Measurements from ENCODE around the gene SLC41A1.

Gene SLC41A1

GRCh38 chr1:205843036-205843859 is 30.2 kb upstream of the SLC41A1 start:
- H3K9me3 ChIP-seq (ENCODE audit: low read depth, low read length) = no peaks in the 10 kb centered on the region
- no peak overlapping the region for H3K4me3 ChIP-seq
- H3K36me3 ChIP-seq (ENCODE audit: insufficient read depth, low read length) = no peaks in the 10 kb centered on the region
- no peak for DNase-seq (ENCODE audit: low read depth, low spot score)
- no peak overlapping the region for H3K27ac ChIP-seq
- TF ChIP-seq POLR2AphosphoS5 (IDR thresholded peaks at IDR 0.05; ENCODE audit: borderline replicate concordance, low read depth, low read length) (no peak), FOXP2 (optimal IDR thresholded peaks at IDR 0.05; ENCODE audit: control extremely low read depth, extremely low read length, insufficient read depth) (no peak), EZH2 (IDR thresholded peaks at IDR 0.05) (no peak)
- no peak overlapping the region for H3K9ac ChIP-seq (ENCODE audit: insufficient read length)

GRCh38 chr1:205842229-205842628 is 29.2 kb upstream of the SLC41A1 start:
- no peaks in the 10 kb centered on the region for H3K9me3 ChIP-seq (ENCODE audit: low read depth, low read length)
- H3K9ac ChIP-seq (ENCODE audit: insufficient read length) = no peak overlapping the region
- DNase-seq (ENCODE audit: low read depth, low spot score) = no peak
- no peak for TF ChIP-seq FOXP2 (optimal IDR thresholded peaks at IDR 0.05; ENCODE audit: control extremely low read depth, extremely low read length, insufficient read depth)
- TF ChIP-seq POLR2AphosphoS5 (IDR thresholded peaks at IDR 0.05; ENCODE audit: borderline replicate concordance, low read depth, low read length) = no peak
- TF ChIP-seq EZH2 (IDR thresholded peaks at IDR 0.05) = no peak
- no peak overlapping the region for H3K27ac ChIP-seq
- no peaks in the 10 kb centered on the region for H3K36me3 ChIP-seq (ENCODE audit: insufficient read depth, low read length)
- no peak overlapping the region for H3K4me3 ChIP-seq

- Histone ChIP-seq H3K4me3 (no peak overlapping the region), H3K27ac (no peak overlapping the region), H3K9ac (ENCODE audit: insufficient read length) (no peak overlapping the region), H3K36me3 (ENCODE audit: insufficient read depth, low read length) (no peaks in the 10 kb centered on the region), H3K9me3 (ENCODE audit: low read depth, low read length) (no peaks in the 10 kb centered on the region)
- no peak for TF ChIP-seq FOXP2 (optimal IDR thresholded peaks at IDR 0.05; ENCODE audit: control extremely low read depth, extremely low read length, insufficient read depth)
- TF ChIP-seq EZH2 (IDR thresholded peaks at IDR 0.05) = no peak
- TF ChIP-seq POLR2AphosphoS5 (IDR thresholded peaks at IDR 0.05; ENCODE audit: borderline replicate concordance, low read depth, low read length) = no peak
- no peak for DNase-seq (ENCODE audit: low read depth, low spot score)
Measured at GRCh38 chr1:205840146-205840923, 27.3 kb upstream of the SLC41A1 start.

- Histone ChIP-seq H3K36me3 (ENCODE audit: insufficient read depth, low read length) (no peaks in the 10 kb centered on the region), H3K27ac (no peak overlapping the region), H3K4me3 (no peak overlapping the region), H3K9ac (ENCODE audit: insufficient read length) (no peak overlapping the region), H3K9me3 (ENCODE audit: low read depth, low read length) (no peaks in the 10 kb centered on the region)
- no peak for TF ChIP-seq EZH2 (IDR thresholded peaks at IDR 0.05)
- TF ChIP-seq FOXP2 (optimal IDR thresholded peaks at IDR 0.05; ENCODE audit: control extremely low read depth, extremely low read length, insufficient read depth) = no peak
- TF ChIP-seq POLR2AphosphoS5 (IDR thresholded peaks at IDR 0.05; ENCODE audit: borderline replicate concordance, low read depth, low read length) = no peak
- no peak for DNase-seq (ENCODE audit: low read depth, low spot score)
Measured at GRCh38 chr1:205837382-205837970, 24.5 kb upstream of the SLC41A1 start.

GRCh38 chr1:205834751-205835150 is 21.8 kb upstream of the SLC41A1 start:
- TF ChIP-seq EZH2 (IDR thresholded peaks at IDR 0.05) = no peak
- no peak for TF ChIP-seq POLR2AphosphoS5 (IDR thresholded peaks at IDR 0.05; ENCODE audit: borderline replicate concordance, low read depth, low read length)
- TF ChIP-seq FOXP2 (optimal IDR thresholded peaks at IDR 0.05; ENCODE audit: control extremely low read depth, extremely low read length, insufficient read depth) = no peak
- no peaks in the 10 kb centered on the region for H3K9me3 ChIP-seq (ENCODE audit: low read depth, low read length)
- H3K27ac ChIP-seq = no peak overlapping the region
- H3K4me3 ChIP-seq = no peak overlapping the region
- DNase-seq (ENCODE audit: low read depth, low spot score) = no peak
- H3K9ac ChIP-seq (ENCODE audit: insufficient read length) = no peak overlapping the region
- H3K36me3 ChIP-seq (ENCODE audit: insufficient read depth, low read length) = no peaks in the 10 kb centered on the region

GRCh38 chr1:205832326-205832751 is 19.3 kb upstream of the SLC41A1 start:
- H3K9ac ChIP-seq (ENCODE audit: insufficient read length) = no peak overlapping the region
- DNase-seq (ENCODE audit: low read depth, low spot score) = no peak
- no peaks in the 10 kb centered on the region for H3K9me3 ChIP-seq (ENCODE audit: low read depth, low read length)
- TF ChIP-seq FOXP2 (optimal IDR thresholded peaks at IDR 0.05; ENCODE audit: control extremely low read depth, extremely low read length, insufficient read depth) = no peak
- TF ChIP-seq EZH2 (IDR thresholded peaks at IDR 0.05) = no peak
- no peak for TF ChIP-seq POLR2AphosphoS5 (IDR thresholded peaks at IDR 0.05; ENCODE audit: borderline replicate concordance, low read depth, low read length)
- no peak overlapping the region for H3K4me3 ChIP-seq
- no peaks in the 10 kb centered on the region for H3K36me3 ChIP-seq (ENCODE audit: insufficient read depth, low read length)
- H3K27ac ChIP-seq = no peak overlapping the region

- Histone ChIP-seq H3K9ac (ENCODE audit: insufficient read length) (no peak overlapping the region), H3K36me3 (ENCODE audit: insufficient read depth, low read length) (no peaks in the 10 kb centered on the region), H3K27ac (no peak overlapping the region), H3K9me3 (ENCODE audit: low read depth, low read length) (no peaks in the 10 kb centered on the region), H3K4me3 (no peak overlapping the region)
- no peak for TF ChIP-seq EZH2 (IDR thresholded peaks at IDR 0.05)
- no peak for TF ChIP-seq FOXP2 (optimal IDR thresholded peaks at IDR 0.05; ENCODE audit: control extremely low read depth, extremely low read length, insufficient read depth)
- no peak for TF ChIP-seq POLR2AphosphoS5 (IDR thresholded peaks at IDR 0.05; ENCODE audit: borderline replicate concordance, low read depth, low read length)
- no peak for DNase-seq (ENCODE audit: low read depth, low spot score)
Measured at GRCh38 chr1:205827623-205828022, 14.6 kb upstream of the SLC41A1 start.

- no peak for DNase-seq (ENCODE audit: low read depth, low spot score)
- H3K4me3 ChIP-seq = no peak overlapping the region
- no peaks in the 10 kb centered on the region for H3K9me3 ChIP-seq (ENCODE audit: low read depth, low read length)
- no peaks in the 10 kb centered on the region for H3K36me3 ChIP-seq (ENCODE audit: insufficient read depth, low read length)
- H3K27ac ChIP-seq = no peak overlapping the region
- TF ChIP-seq FOXP2 (optimal IDR thresholded peaks at IDR 0.05; ENCODE audit: control extremely low read depth, extremely low read length, insufficient read depth) = no peak
- no peak for TF ChIP-seq POLR2AphosphoS5 (IDR thresholded peaks at IDR 0.05; ENCODE audit: borderline replicate concordance, low read depth, low read length)
- no peak for TF ChIP-seq EZH2 (IDR thresholded peaks at IDR 0.05)
- H3K9ac ChIP-seq (ENCODE audit: insufficient read length) = no peak overlapping the region
Measured at GRCh38 chr1:205826995-205827394, 14.0 kb upstream of the SLC41A1 start.

All from SK-N-MC (cell line).